Mesenchymal stem cell (in vitro differentiated cells and primary cell): Measurements from ENCODE around the gene NUP42.
"Not testable (repeated sequence)": the region's sequence is repeated elsewhere in the genome, so short reads cannot be mapped to it uniquely, and the experiment has no call there.

Experiments used
- DNase-seq: peaks from one replicate; pipeline ENCODE4 v3.0.0-alpha.2; 2013
- H2AFZ ChIP-seq: one replicate; pipeline ENCODE4 v1.6.1; 2013; ENCODE audit warnings: low read depth, mild to moderate bottlenecking, control low read depth, inconsistent platforms, low read length, moderate library complexity
- H2AK5ac ChIP-seq: 2 replicates; pipeline ENCODE4 v1.6.1; 2013; ENCODE audit warnings: low read length, moderate library complexity, mild to moderate bottlenecking, inconsistent platforms; ENCODE audit not compliant: severe bottlenecking
- H2BK120ac ChIP-seq: one replicate; pipeline ENCODE4 v1.6.1; 2013; ENCODE audit warnings: low read depth, mild to moderate bottlenecking, inconsistent platforms, low read length, moderate library complexity
- H2BK12ac ChIP-seq, 2 experiments: one replicate each; pipeline ENCODE4 v1.6.1; 2013; ENCODE audit warnings: inconsistent platforms in 2 of 2, low read length in 2 of 2, mild to moderate bottlenecking in 2 of 2, moderate library complexity in 2 of 2, control low read depth in 1 of 2
- H2BK15ac ChIP-seq: one replicate; pipeline ENCODE4 v1.6.1; 2013; ENCODE audit warnings: mild to moderate bottlenecking, low read depth, inconsistent platforms; ENCODE audit not compliant: poor library complexity, severe bottlenecking
- H2BK5ac ChIP-seq: 2 replicates; pipeline ENCODE4 v1.6.1; 2013; ENCODE audit warnings: low read depth, mild to moderate bottlenecking, low read length, control low read depth, inconsistent platforms; ENCODE audit not compliant: poor library complexity, severe bottlenecking
- H3K14ac ChIP-seq, 2 experiments: one replicate each; pipeline ENCODE4 v1.6.1; 2013; ENCODE audit warnings: inconsistent platforms in 2 of 2, low read length in 2 of 2, control low read depth in 1 of 2, mild to moderate bottlenecking in 1 of 2, moderate library complexity in 1 of 2
- H3K18ac ChIP-seq, 2 experiments: one replicate each; pipeline ENCODE4 v1.6.1; 2013; ENCODE audit warnings: inconsistent platforms in 2 of 2, low read length in 2 of 2, control low read depth in 1 of 2, low read depth in 1 of 2, mild to moderate bottlenecking in 1 of 2
- H3K23ac ChIP-seq, 2 experiments: one replicate each; pipeline ENCODE4 v1.6.1; 2013; ENCODE audit warnings: inconsistent platforms in 2 of 2, low read length in 2 of 2, mild to moderate bottlenecking in 2 of 2, moderate library complexity in 2 of 2, control low read depth in 1 of 2
- H3K27ac ChIP-seq: 2 replicates; pipeline ENCODE4 v1.5.1; 2013; ENCODE audit warnings: mild to moderate bottlenecking, moderate library complexity, low read length, control low read depth, inconsistent platforms; ENCODE audit not compliant: poor library complexity, severe bottlenecking
- H3K27me3 ChIP-seq, 2 experiments: 2 replicates each; pipeline versions ENCODE4 v1.6.1 to v1.7.0; 2013; ENCODE audit warnings: low read length in 2 of 2, mild to moderate bottlenecking in 2 of 2, moderate library complexity in 2 of 2, control low read depth in 1 of 2, inconsistent platforms in 1 of 2; ENCODE audit not compliant: control insufficient read depth in 1 of 2, insufficient read depth in 1 of 2
- H3K36me3 ChIP-seq, 2 experiments: 2 replicates each; pipeline versions ENCODE4 v1.6.1 to v1.7.0; 2013; ENCODE audit warnings: low read length in 2 of 2, control low read depth in 1 of 2, inconsistent platforms in 1 of 2, low read depth in 1 of 2, mild to moderate bottlenecking in 1 of 2; ENCODE audit not compliant: insufficient read depth in 2 of 2, control insufficient read depth in 1 of 2
- H3K4ac ChIP-seq, 2 experiments: one replicate each; pipeline ENCODE4 v1.6.1; 2013; ENCODE audit warnings: inconsistent platforms in 2 of 2, low read length in 2 of 2, mild to moderate bottlenecking in 2 of 2, moderate library complexity in 2 of 2, control low read depth in 1 of 2, low read depth in 1 of 2
- H3K4me1 ChIP-seq: 2 replicates; pipeline ENCODE4 v1.6.1; 2013; ENCODE audit warnings: low read depth, low read length, control low read depth; ENCODE audit not compliant: control insufficient read depth, insufficient read depth
- H3K4me2 ChIP-seq: 2 replicates; pipeline ENCODE4 v1.6.1; 2013; ENCODE audit warnings: low read length, mild to moderate bottlenecking, inconsistent platforms; ENCODE audit not compliant: poor library complexity, severe bottlenecking
- H3K4me3 ChIP-seq, 2 experiments: 2 replicates each; pipeline versions ENCODE4 v1.5.1 to v1.7.0; 2013; ENCODE audit warnings: low read length in 2 of 2, mild to moderate bottlenecking in 2 of 2, control low read depth in 1 of 2, low read depth in 1 of 2; ENCODE audit not compliant: insufficient read depth in 1 of 2
- H3K79me1 ChIP-seq: replicated peaks from 2 replicates; pipeline ENCODE4 v1.6.1; 2013; ENCODE audit warnings: mild to moderate bottlenecking, control low read depth, low read length, inconsistent platforms; ENCODE audit not compliant: poor library complexity, severe bottlenecking
- H3K9ac ChIP-seq: 2 replicates; pipeline ENCODE4 v1.7.0; 2013; ENCODE audit warnings: mild to moderate bottlenecking, low read length, moderate library complexity
- H3K9me3 ChIP-seq: 2 replicates; pipeline ENCODE4 v1.7.0; 2013; ENCODE audit warnings: mild to moderate bottlenecking, low read length; ENCODE audit not compliant: control insufficient read depth
- H4K8ac ChIP-seq: one replicate; pipeline ENCODE4 v1.6.1; 2013; ENCODE audit warnings: inconsistent platforms, mild to moderate bottlenecking, low read length, moderate library complexity
- H4K91ac ChIP-seq: one replicate; pipeline ENCODE4 v1.6.1; 2013; ENCODE audit warnings: mild to moderate bottlenecking, low read length, inconsistent platforms
- WGBS: methylation state at CpG from one replicate; pipeline ENCODE4 v1.1.7; 2013; ENCODE audit warnings: mixed read lengths; 5-methylcytosine and 5-hydroxymethylcytosine counted together

Gene NUP42

GRCh38 chr7:23191022-23191421, 9.2 kb downstream of the NUP42 start:
- peaks cover 27% of the 10 kb centered on the region for H3K79me1 ChIP-seq
- H3K14ac ChIP-seq, result no peak overlapping the region
- H2BK5ac ChIP-seq, result no peak overlapping the region
- 59% methylated on average over 2 of the region's 2 CpGs for WGBS
- H3K4me1 ChIP-seq, result no peaks in the 10 kb centered on the region
- no peak overlapping the region for H2BK12ac ChIP-seq
- peak; percentile 19 for DNase-seq
- no peak overlapping the region for H3K4me3 ChIP-seq
- no peaks in the 10 kb centered on the region for H3K9me3 ChIP-seq
- H3K27me3 ChIP-seq, result no peaks in the 10 kb centered on the region
- no peak overlapping the region for H4K91ac ChIP-seq
- no peak overlapping the region for H4K8ac ChIP-seq
- H3K27ac ChIP-seq, result no peak overlapping the region
- no peak overlapping the region for H2AK5ac ChIP-seq
- H2AFZ ChIP-seq, result no peak overlapping the region
- peaks cover 38 to 70% of the 10 kb centered on the region in 2 experiments for H3K36me3 ChIP-seq
- no peak overlapping the region for H3K4ac ChIP-seq
- H3K18ac ChIP-seq, result no peak overlapping the region
- no peak overlapping the region for H3K4me2 ChIP-seq
- H2BK120ac ChIP-seq, result no peak overlapping the region
- no peak overlapping the region for H3K9ac ChIP-seq
- H3K23ac ChIP-seq, result no peak overlapping the region
- no peak overlapping the region for H2BK15ac ChIP-seq

- H3K14ac ChIP-seq, H3K27me3 ChIP-seq, H3K4me3 ChIP-seq, H3K4me2 ChIP-seq, H3K9me3 ChIP-seq, DNase-seq, H4K8ac ChIP-seq, H4K91ac ChIP-seq, H3K18ac ChIP-seq, H3K27ac ChIP-seq, H2AFZ ChIP-seq, H3K23ac ChIP-seq, H2BK120ac ChIP-seq, H3K4me1 ChIP-seq, H3K4ac ChIP-seq, H2BK12ac ChIP-seq, H2BK5ac ChIP-seq, H2AK5ac ChIP-seq, H3K9ac ChIP-seq, H2BK15ac ChIP-seq: not testable (repeated sequence)
- H3K79me1 ChIP-seq, result peaks cover 28% of the 10 kb centered on the region
- WGBS, result 96% methylated on average over 26 of the region's 27 CpGs
- peaks cover 33 to 57% of the 10 kb centered on the region in 2 experiments for H3K36me3 ChIP-seq
Observed at GRCh38 chr7:23193650-23194227, 11.9 kb downstream of the NUP42 start.

DNA sequence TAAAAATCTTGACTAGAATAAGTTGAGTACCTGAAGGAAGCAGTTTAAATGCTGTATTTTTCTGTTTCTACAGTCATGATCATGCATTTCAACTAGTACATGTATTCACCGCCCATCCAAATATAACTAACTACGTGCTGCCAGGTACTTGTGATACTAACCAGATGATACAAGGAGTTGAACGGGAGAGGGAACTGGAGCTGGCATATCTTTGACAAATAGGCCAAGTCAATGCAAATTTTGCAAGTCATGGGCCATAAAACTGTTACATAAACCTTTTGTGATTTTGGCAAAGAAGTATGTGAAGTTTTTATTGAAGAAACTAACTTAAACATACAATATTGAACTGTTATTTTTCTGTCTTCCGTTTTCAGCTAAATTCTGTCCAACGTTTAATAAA, 14.5 kb downstream of the NUP42 start:
- WGBS, result 79% methylated on average over 3 of the region's 5 CpGs
- Histone ChIP-seq H3K36me3 (peaks cover 28 to 58% of the 10 kb centered on the region in 2 experiments), H2BK15ac (no peak overlapping the region), H3K18ac (no peak overlapping the region), H3K23ac (no peak overlapping the region), H3K4me1 (no peaks in the 10 kb centered on the region), H3K4me2 (no peak overlapping the region), H3K27me3 (no peaks in the 10 kb centered on the region), H3K9me3 (no peaks in the 10 kb centered on the region), H3K14ac (no peak overlapping the region), H4K91ac (no peak overlapping the region), H2AK5ac (no peak overlapping the region), H3K4ac (no peak overlapping the region), H2AFZ (no peak overlapping the region), H3K4me3 (no peak overlapping the region), H3K79me1 (peaks cover 18% of the 10 kb centered on the region), H2BK12ac (no peak overlapping the region), H2BK120ac (no peak overlapping the region), H3K9ac (no peak overlapping the region), H3K27ac (no peak overlapping the region), H4K8ac (no peak overlapping the region), H2BK5ac (no peak overlapping the region)
- no peak for DNase-seq

GRCh38 chr7:23197745-23198144, 15.9 kb downstream of the NUP42 start:
- H3K27me3 ChIP-seq, H2AFZ ChIP-seq, H3K14ac ChIP-seq, H3K23ac ChIP-seq, H2BK12ac ChIP-seq, H4K8ac ChIP-seq, H2BK15ac ChIP-seq, H3K4me3 ChIP-seq, H3K4ac ChIP-seq, H2BK120ac ChIP-seq, H3K18ac ChIP-seq, H4K91ac ChIP-seq, H2AK5ac ChIP-seq, H3K27ac ChIP-seq, H3K9ac ChIP-seq, H3K4me1 ChIP-seq, H2BK5ac ChIP-seq, DNase-seq, H3K4me2 ChIP-seq, H3K9me3 ChIP-seq: not testable (repeated sequence)
- WGBS, result 100% methylated on average over 5 of the region's 5 CpGs
- Histone ChIP-seq H3K36me3 (peaks cover 24 to 55% of the 10 kb centered on the region in 2 experiments), H3K79me1 (peaks cover 12% of the 10 kb centered on the region)
